ENCODE data around the gene SMIM22. TPM values are rescaled to one million over a fixed set of nuclear protein-coding genes. Genes with fewer than 3 reads are reported as not detected.

SMIM22 gene
- total and polyA plus RNA-seq, 2 donors (not counting 1 experiment from before 2014, with no cell fraction given) = not detected

- H2AFZ ChIP-seq (ENCODE audit: low read length) = no peak overlapping the region
- no peak for DNase-seq (ENCODE audit: low read depth in 2 of 2)
- no peaks in the 10 kb centered on the region for H3K9me3 ChIP-seq (ENCODE audit: control insufficient read depth, insufficient read depth, low read depth, low read length)
- H3K36me3 ChIP-seq (ENCODE audit: control insufficient read depth, insufficient read depth, low read length) = peaks cover 20% of the 10 kb centered on the region
- H3K27me3 ChIP-seq (ENCODE audit: control insufficient read depth, insufficient read depth, low read length) = no peaks in the 10 kb centered on the region
- no peaks in the 10 kb centered on the region for H3K79me2 ChIP-seq (ENCODE audit: control insufficient read depth, insufficient read depth, low read length)
- H3K4me1 ChIP-seq (ENCODE audit: control insufficient read depth, extremely low read depth, insufficient read depth, low read length) = no peaks in the 10 kb centered on the region
- H3K9ac ChIP-seq (ENCODE audit: insufficient read depth, low read length) = no peak overlapping the region
- no peaks in the 10 kb centered on the region for H4K20me1 ChIP-seq (ENCODE audit: control insufficient read depth, extremely low read depth, insufficient read depth, low read length)
- TF ChIP-seq, protein P1, sequence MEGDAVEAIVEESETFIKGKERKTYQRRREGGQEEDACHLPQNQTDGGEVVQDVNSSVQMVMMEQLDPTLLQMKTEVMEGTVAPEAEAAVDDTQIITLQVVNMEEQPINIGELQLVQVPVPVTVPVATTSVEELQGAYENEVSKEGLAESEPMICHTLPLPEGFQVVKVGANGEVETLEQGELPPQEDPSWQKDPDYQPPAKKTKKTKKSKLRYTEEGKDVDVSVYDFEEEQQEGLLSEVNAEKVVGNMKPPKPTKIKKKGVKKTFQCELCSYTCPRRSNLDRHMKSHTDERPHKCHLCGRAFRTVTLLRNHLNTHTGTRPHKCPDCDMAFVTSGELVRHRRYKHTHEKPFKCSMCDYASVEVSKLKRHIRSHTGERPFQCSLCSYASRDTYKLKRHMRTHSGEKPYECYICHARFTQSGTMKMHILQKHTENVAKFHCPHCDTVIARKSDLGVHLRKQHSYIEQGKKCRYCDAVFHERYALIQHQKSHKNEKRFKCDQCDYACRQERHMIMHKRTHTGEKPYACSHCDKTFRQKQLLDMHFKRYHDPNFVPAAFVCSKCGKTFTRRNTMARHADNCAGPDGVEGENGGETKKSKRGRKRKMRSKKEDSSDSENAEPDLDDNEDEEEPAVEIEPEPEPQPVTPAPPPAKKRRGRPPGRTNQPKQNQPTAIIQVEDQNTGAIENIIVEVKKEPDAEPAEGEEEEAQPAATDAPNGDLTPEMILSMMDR (conservative IDR thresholded peaks at IDR 0.05 in 1 of 2, IDR thresholded peaks at IDR 0.05 in 1 of 2; ENCODE audit: low read depth in 1 of 2, low read length in 2 of 2) = no peak
- TF ChIP-seq EZH2 (IDR thresholded peaks at IDR 0.05; ENCODE audit: low read length, missing control alignments) = no peak
- H3K27ac ChIP-seq (ENCODE audit: insufficient read depth, low read length) = no peak overlapping the region
- no peak overlapping the region for H3K4me3 ChIP-seq (replicated peaks in 1 of 4; ENCODE audit: control extremely low read depth in 1 of 4, insufficient read depth in 1 of 4, low read depth in 3 of 4, low read length in 4 of 4)
- no peak overlapping the region for H3K4me2 ChIP-seq (ENCODE audit: extremely low read depth, insufficient read depth, low read length)
Measured at GRCh38 chr16:4811242-4811641, 16.1 kb downstream of the SMIM22 start.

GRCh38 chr16:4811773-4812172 is 16.6 kb downstream of the SMIM22 start:
- no peak for DNase-seq (ENCODE audit: low read depth in 2 of 2)

GRCh38 chr16:4813251-4814003 is 18.3 kb downstream of the SMIM22 start:
- H3K79me2 ChIP-seq (ENCODE audit: control insufficient read depth, insufficient read depth, low read length) = no peaks in the 10 kb centered on the region
- peaks cover 22% of the 10 kb centered on the region for H3K36me3 ChIP-seq (ENCODE audit: control insufficient read depth, insufficient read depth, low read length)
- H3K27ac ChIP-seq (ENCODE audit: insufficient read depth, low read length) = no peak overlapping the region
- no peak overlapping the region for H3K4me2 ChIP-seq (ENCODE audit: extremely low read depth, insufficient read depth, low read length)
- no peaks in the 10 kb centered on the region for H3K9me3 ChIP-seq (ENCODE audit: control insufficient read depth, insufficient read depth, low read depth, low read length)
- no peak for TF ChIP-seq EZH2 (IDR thresholded peaks at IDR 0.05; ENCODE audit: low read length, missing control alignments)
- TF ChIP-seq, protein P1 (conservative IDR thresholded peaks at IDR 0.05 in 1 of 2, IDR thresholded peaks at IDR 0.05 in 1 of 2; ENCODE audit: low read depth in 1 of 2, low read length in 2 of 2) = no peak
- H3K4me1 ChIP-seq (ENCODE audit: control insufficient read depth, extremely low read depth, insufficient read depth, low read length) = no peaks in the 10 kb centered on the region
- H2AFZ ChIP-seq (ENCODE audit: low read length) = no peak overlapping the region
- H3K27me3 ChIP-seq (ENCODE audit: control insufficient read depth, insufficient read depth, low read length) = no peaks in the 10 kb centered on the region
- no peak overlapping the region for H3K4me3 ChIP-seq (replicated peaks in 1 of 4; ENCODE audit: control extremely low read depth in 1 of 4, insufficient read depth in 1 of 4, low read depth in 3 of 4, low read length in 4 of 4)
- H3K9ac ChIP-seq (ENCODE audit: insufficient read depth, low read length) = no peak overlapping the region
- H4K20me1 ChIP-seq (ENCODE audit: control insufficient read depth, extremely low read depth, insufficient read depth, low read length) = no peaks in the 10 kb centered on the region
- no peak for DNase-seq (ENCODE audit: low read depth in 2 of 2)

More at GRCh38 chr16:4811773-4812172, 16.6 kb downstream of the SMIM22 start:
- TF ChIP-seq, protein P1 (conservative IDR thresholded peaks at IDR 0.05 in 1 of 2, IDR thresholded peaks at IDR 0.05 in 1 of 2; ENCODE audit: low read depth in 1 of 2, low read length in 2 of 2) = no peak
- no peak for TF ChIP-seq EZH2 (IDR thresholded peaks at IDR 0.05; ENCODE audit: low read length, missing control alignments)
- Histone ChIP-seq H3K9me3 (ENCODE audit: control insufficient read depth, insufficient read depth, low read depth, low read length) (no peaks in the 10 kb centered on the region), H3K9ac (ENCODE audit: insufficient read depth, low read length) (no peak overlapping the region), H3K79me2 (ENCODE audit: control insufficient read depth, insufficient read depth, low read length) (no peaks in the 10 kb centered on the region), H3K4me1 (ENCODE audit: control insufficient read depth, extremely low read depth, insufficient read depth, low read length) (no peaks in the 10 kb centered on the region), H2AFZ (ENCODE audit: low read length) (no peak overlapping the region), H3K27me3 (ENCODE audit: control insufficient read depth, insufficient read depth, low read length) (no peaks in the 10 kb centered on the region), H3K27ac (ENCODE audit: insufficient read depth, low read length) (no peak overlapping the region), H3K4me2 (ENCODE audit: extremely low read depth, insufficient read depth, low read length) (no peak overlapping the region), H3K4me3 (replicated peaks in 1 of 4; ENCODE audit: control extremely low read depth in 1 of 4, insufficient read depth in 1 of 4, low read depth in 3 of 4, low read length in 4 of 4) (no peak overlapping the region), H3K36me3 (ENCODE audit: control insufficient read depth, insufficient read depth, low read length) (peaks cover 20% of the 10 kb centered on the region), H4K20me1 (ENCODE audit: control insufficient read depth, extremely low read depth, insufficient read depth, low read length) (no peaks in the 10 kb centered on the region)
